HS-27A (cell line): ENCODE results near the gene PAX4.

Source experiments
- DNase-seq: peaks from one replicate; pipeline ENCODE4 v3.0.0-alpha.2; 2012; ENCODE audit warnings: low read depth, missing footprints

Gene PAX4

GRCh38 chr7:127628445-127628844, 10.5 kb upstream of the PAX4 start:
- no peak for DNase-seq

GRCh38 chr7:127625331-127625730, 7.4 kb upstream of the PAX4 start:
- DNase-seq: no peak

- DNase-seq: no peak
These were observed 2.7 kb upstream of the PAX4 start for GRCh38 chr7:127620406-127621233.

- no peak for DNase-seq
These were observed 1.9 kb upstream of the PAX4 start for GRCh38 chr7:127619681-127620405.

GRCh38 chr7:127618775-127619174, 833 bp upstream of the PAX4 start:
- DNase-seq: no peak

- no peak for DNase-seq
These were observed 1.2 kb downstream of the PAX4 start for GRCh38 chr7:127616724-127617123.

GRCh38 chr7:127612263-127612662, 5.7 kb downstream of the PAX4 start:
- no peak for DNase-seq

- DNase-seq: no peak
These were observed 8.6 kb downstream of the PAX4 start for GRCh38 chr7:127609297-127609696.

- DNase-seq: no peak
These were observed 9.5 kb downstream of the PAX4 start for GRCh38 chr7:127608446-127608845.

GRCh38 chr7:127600885-127601284, 17.1 kb downstream of the PAX4 start:
- DNase-seq: no peak

GRCh38 chr7:127598318-127598717, 19.6 kb downstream of the PAX4 start:
- no peak for DNase-seq

- DNase-seq: no peak
These were observed 22.2 kb downstream of the PAX4 start for GRCh38 chr7:127595737-127596136.

- DNase-seq: no peak
These were observed 23.5 kb downstream of the PAX4 start for GRCh38 chr7:127594490-127594889.

- DNase-seq: no peak
These were observed 25.4 kb downstream of the PAX4 start for GRCh38 chr7:127592550-127592949.

- no peak for DNase-seq
These were observed 26.4 kb downstream of the PAX4 start for GRCh38 chr7:127591591-127591990.

- DNase-seq: no peak
These were observed 26.8 kb downstream of the PAX4 start for GRCh38 chr7:127591189-127591588.

GRCh38 chr7:127589896-127590295, 28.0 kb downstream of the PAX4 start:
- DNase-seq: no peak

GRCh38 chr7:127588697-127589482, 29.1 kb downstream of the PAX4 start:
- no peak for DNase-seq

GRCh38 chr7:127588019-127588696, 29.8 kb downstream of the PAX4 start, which contains the start of gene ARF5:
Gene ARF5, plus strand, starts transcription at chr7:127588411. Its CDS starts 88 bp downstream, at chr7:127588499.
- no peak for DNase-seq

GRCh38 chr7:127587663-127588018, 30.3 kb downstream of the PAX4 start:
- no peak for DNase-seq

GRCh38 chr7:127586346-127586745, 31.6 kb downstream of the PAX4 start:
- no peak for DNase-seq
